Parathyroid adenoma (tissue), 2 donors: ENCODE data around the gene PSMD7.
A peak's percentile ranks its signal among the peaks of the same experiment; 100 is the strongest.

Experiments used
- H2AFZ ChIP-seq: fragments of 300-600 bp; sonication (generic); one replicate; pipeline ENCODE4 v1.7.0; 2017; ENCODE audit warnings: antibody characterized with exemption, mild to moderate bottlenecking
- H3K27ac ChIP-seq: fragments of 300-600 bp; sonication (generic); one replicate; pipeline ENCODE4 v1.7.0; 2017
- H3K27me3 ChIP-seq: fragments of 300-600 bp; sonication (generic); one replicate; pipeline ENCODE4 v1.7.0; 2017; ENCODE audit warnings: low read length; ENCODE audit not compliant: control insufficient read depth, insufficient read depth
- H3K36me3 ChIP-seq: fragments of 300-600 bp; sonication (generic); one replicate; pipeline ENCODE4 v1.7.0; 2017; ENCODE audit warnings: low read length; ENCODE audit not compliant: control insufficient read depth, insufficient read depth
- H3K4me1 ChIP-seq: fragments of 300-600 bp; sonication (generic); one replicate; pipeline ENCODE4 v1.7.0; 2017; ENCODE audit warnings: control low read depth
- H3K4me2 ChIP-seq: fragments of 300-600 bp; sonication (generic); one replicate; pipeline ENCODE4 v1.7.0; 2017; ENCODE audit warnings: low read length
- H3K4me3 ChIP-seq: fragments of 300-600 bp; sonication (generic); one replicate; pipeline ENCODE4 v1.7.0; 2017; ENCODE audit warnings: low read depth, low read length
- H3K79me2 ChIP-seq: fragments of 300-600 bp; sonication (generic); one replicate; pipeline ENCODE4 v1.7.0; 2017; ENCODE audit warnings: control low read depth
- H3K9ac ChIP-seq: fragments of 300-600 bp; sonication (generic); one replicate; pipeline ENCODE4 v1.7.0; 2017; ENCODE audit warnings: mild to moderate bottlenecking
- H3K9me3 ChIP-seq: fragments of 300-600 bp; sonication (generic); one replicate; pipeline ENCODE4 v1.7.0; 2017; ENCODE audit warnings: low read length; ENCODE audit not compliant: control insufficient read depth
- CTCF ChIP-seq: fragments of 300-600 bp; sonication (generic); IDR thresholded peaks from one replicate; pipeline ENCODE4 v1.7.0; 2017; ENCODE audit warnings: antibody characterized with exemption, mild to moderate bottlenecking
- donor health status: primary hyperparathyroidism.

Gene PSMD7

GRCh38 chr16:74296432-74297144, at the start of gene PSMD7:
TSS of gene PSMD7 (plus strand) at chr16:74296814. CDS start at chr16:74296915, 101 bp downstream.
- Histone ChIP-seq H3K27me3 (no peaks in the 10 kb centered on the region), H3K36me3 (no peaks in the 10 kb centered on the region), H3K9me3 (peaks cover 3% of the 10 kb centered on the region), H3K4me3 (peak within 1 kb of the TSS; percentile 98), H3K27ac (peak within 1 kb of the TSS; percentile 87), H3K4me2 (peak within 1 kb of the TSS; percentile 87), H3K4me1 (peaks cover 10% of the 10 kb centered on the region), H2AFZ (peak within 1 kb of the TSS; percentile 89), H3K79me2 (peaks cover 17% of the 10 kb centered on the region), H3K9ac (peak within 1 kb of the TSS; percentile 91)
- no peak for TF ChIP-seq CTCF

GRCh38 chr16:74249254-74249653, 47.4 kb upstream of the PSMD7 start:
- Histone ChIP-seq H2AFZ (no peak overlapping the region), H3K36me3 (no peaks in the 10 kb centered on the region), H3K27ac (no peak overlapping the region), H3K4me1 (no peaks in the 10 kb centered on the region), H3K27me3 (no peaks in the 10 kb centered on the region), H3K9ac (no peak overlapping the region), H3K4me2 (no peak overlapping the region), H3K4me3 (no peak overlapping the region), H3K9me3 (no peaks in the 10 kb centered on the region), H3K79me2 (no peaks in the 10 kb centered on the region)
- no peak for TF ChIP-seq CTCF

- no peak for TF ChIP-seq CTCF
- Histone ChIP-seq H3K4me3 (no peak overlapping the region), H2AFZ (no peak overlapping the region)
These were observed 46.8 kb upstream of the PSMD7 start for GRCh38 chr16:74249846-74250245.

GRCh38 chr16:74252329-74252728, 44.3 kb upstream of the PSMD7 start:
- no peaks in the 10 kb centered on the region for H3K36me3 ChIP-seq
- no peak overlapping the region for H2AFZ ChIP-seq
- no peaks in the 10 kb centered on the region for H3K9me3 ChIP-seq
- no peak overlapping the region for H3K9ac ChIP-seq
- H3K27ac ChIP-seq = no peak overlapping the region
- H3K27me3 ChIP-seq = no peaks in the 10 kb centered on the region
- no peaks in the 10 kb centered on the region for H3K4me1 ChIP-seq
- no peaks in the 10 kb centered on the region for H3K79me2 ChIP-seq
- TF ChIP-seq CTCF = no peak
- H3K4me2 ChIP-seq = no peak overlapping the region
- no peak overlapping the region for H3K4me3 ChIP-seq

More at GRCh38 chr16:74249846-74250245, 46.8 kb upstream of the PSMD7 start:
- H3K36me3 ChIP-seq = no peaks in the 10 kb centered on the region
- no peaks in the 10 kb centered on the region for H3K27me3 ChIP-seq
- no peak overlapping the region for H3K9ac ChIP-seq
- no peak overlapping the region for H3K4me2 ChIP-seq
- H3K79me2 ChIP-seq = no peaks in the 10 kb centered on the region
- H3K27ac ChIP-seq = no peak overlapping the region
- H3K4me1 ChIP-seq = no peaks in the 10 kb centered on the region
- H3K9me3 ChIP-seq = no peaks in the 10 kb centered on the region
